Hepatocyte (in vitro differentiated cells): Measurements from ENCODE around the gene MUC5AC.

ENCODE experiments used
- EZH2 ChIP-seq: fragments of 200-600 bp; sonication (generic); IDR thresholded peaks from 2 replicates; pipeline ENCODE4 v1.6.1; 2016; ENCODE audit warnings: antibody characterized with exemption, mild to moderate bottlenecking, borderline replicate concordance
- TF ChIP-seq, protein P1 (sequence below): fragments of 200-600 bp; sonication (generic); IDR thresholded peaks from 2 replicates; pipeline ENCODE4 v1.5.1; 2016; ENCODE audit warnings: antibody characterized with exemption, mild to moderate bottlenecking; ENCODE audit not compliant: poor library complexity

DNA sequence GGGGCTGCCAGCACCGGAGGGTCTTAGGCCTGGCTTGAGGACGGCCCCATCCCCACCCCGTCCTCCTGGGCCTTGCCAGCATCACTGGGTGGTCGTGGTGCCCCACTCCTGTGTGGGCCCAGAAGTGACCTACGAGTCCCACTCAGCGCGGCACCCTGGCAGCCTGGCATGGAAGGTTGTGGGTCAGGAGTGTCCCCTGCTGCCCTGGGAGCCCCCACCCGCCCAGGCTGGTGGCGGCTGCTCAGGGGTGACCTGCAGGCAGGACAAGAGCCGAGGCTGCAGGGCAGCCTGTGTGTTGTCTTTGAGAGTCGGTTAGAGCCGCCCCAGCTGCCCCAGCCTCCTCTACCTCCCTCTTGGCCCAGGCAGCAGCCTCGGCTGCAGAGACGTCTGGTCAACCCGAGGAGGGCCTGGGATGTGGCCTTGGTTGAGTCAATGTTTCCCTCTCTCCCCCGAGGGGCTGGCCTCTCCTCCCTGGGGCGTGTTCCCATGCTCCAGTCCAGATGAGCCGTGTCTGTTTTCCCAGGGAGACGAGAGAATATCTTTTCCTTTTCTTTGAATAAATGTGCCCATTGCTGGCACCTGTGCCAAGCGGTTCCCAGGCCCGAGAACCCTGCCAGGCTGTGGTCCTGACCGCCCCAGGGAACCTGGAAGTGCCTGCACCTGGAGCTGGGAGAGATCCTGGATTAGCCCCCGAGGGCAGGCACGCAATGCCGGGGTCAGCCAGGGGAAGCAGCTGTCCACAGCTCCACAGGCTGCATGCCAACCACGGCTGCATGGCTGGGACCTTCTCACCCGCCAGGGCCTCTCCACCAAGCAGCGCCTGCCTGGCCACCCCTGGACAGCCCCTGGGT, 35.7 kb upstream of the MUC5AC start:
- TF ChIP-seq EZH2: no peak
- TF ChIP-seq, protein P1, sequence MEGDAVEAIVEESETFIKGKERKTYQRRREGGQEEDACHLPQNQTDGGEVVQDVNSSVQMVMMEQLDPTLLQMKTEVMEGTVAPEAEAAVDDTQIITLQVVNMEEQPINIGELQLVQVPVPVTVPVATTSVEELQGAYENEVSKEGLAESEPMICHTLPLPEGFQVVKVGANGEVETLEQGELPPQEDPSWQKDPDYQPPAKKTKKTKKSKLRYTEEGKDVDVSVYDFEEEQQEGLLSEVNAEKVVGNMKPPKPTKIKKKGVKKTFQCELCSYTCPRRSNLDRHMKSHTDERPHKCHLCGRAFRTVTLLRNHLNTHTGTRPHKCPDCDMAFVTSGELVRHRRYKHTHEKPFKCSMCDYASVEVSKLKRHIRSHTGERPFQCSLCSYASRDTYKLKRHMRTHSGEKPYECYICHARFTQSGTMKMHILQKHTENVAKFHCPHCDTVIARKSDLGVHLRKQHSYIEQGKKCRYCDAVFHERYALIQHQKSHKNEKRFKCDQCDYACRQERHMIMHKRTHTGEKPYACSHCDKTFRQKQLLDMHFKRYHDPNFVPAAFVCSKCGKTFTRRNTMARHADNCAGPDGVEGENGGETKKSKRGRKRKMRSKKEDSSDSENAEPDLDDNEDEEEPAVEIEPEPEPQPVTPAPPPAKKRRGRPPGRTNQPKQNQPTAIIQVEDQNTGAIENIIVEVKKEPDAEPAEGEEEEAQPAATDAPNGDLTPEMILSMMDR: no peak
